Stomach (tissue), 9 donors: Measurements from ENCODE around the gene POM121L2. TPM values are rescaled to one million over a fixed set of nuclear protein-coding genes. Genes with fewer than 3 reads are reported as not detected.

ENCODE experiments used
- DNase-seq, 2 donors: peaks; one replicate each; pipeline versions ENCODE4 v3.0.0 to v3.0.0-alpha.2; 2013 to 2019
- H3K27ac ChIP-seq, 5 donors: fragments of 200-600 bp in 4 of 5; sonication (generic) in 4 of 5; one replicate each; pipeline ENCODE4 v1.5.1; 2013 to 2019; ENCODE audit warnings: mild to moderate bottlenecking in 1 of 5, moderate library complexity in 1 of 5
- H3K27me3 ChIP-seq, 3 donors: fragments of 200-600 bp; sonication (generic); one replicate each; pipeline ENCODE4 v1.5.1; 2017 to 2019; ENCODE audit warnings: mixed run types in 1 of 3
- H3K36me3 ChIP-seq, 4 donors: fragments of 200-600 bp; sonication (generic); 1 replicate in 3 of 4; 2 replicates in 1 of 4; pipeline ENCODE4 v1.5.1; 2016 to 2019
- H3K4me1 ChIP-seq, 4 donors: fragments of 200-600 bp; sonication (generic); one replicate each; pipeline ENCODE4 v1.5.1; 2016 to 2019
- H3K4me3 ChIP-seq, 4 donors: fragments of 200-600 bp; sonication (generic) in 3 of 4; one replicate each; pipeline ENCODE4 v1.5.1; 2016 to 2019; ENCODE audit warnings: mild to moderate bottlenecking in 1 of 4
- H3K9me3 ChIP-seq, 4 donors: fragments of 200-600 bp; sonication (generic); one replicate each; pipeline ENCODE4 v1.5.1; 2016 to 2019
- CTCF ChIP-seq, 7 experiments: fragments of 450-650 bp in 4 of 7; fragments of 200-600 bp in 3 of 7; sonication (generic) in 3 of 7; IDR thresholded peaks; one replicate each; pipeline ENCODE4 v1.5.1; 2016 to 2019; ENCODE audit warnings: antibody characterized with exemption in 7 of 7, control low read depth in 2 of 7, mild to moderate bottlenecking in 1 of 7
- EP300 ChIP-seq: sonication (generic); formaldehyde crosslinking; IDR thresholded peaks from one replicate; pipeline ENCODE4 v1.6.1; 2017; ENCODE audit warnings: antibody characterized with exemption
- POLR2A ChIP-seq, 4 donors: fragments of 450-650 bp; IDR thresholded peaks; one replicate each; pipeline ENCODE4 v1.6.1; 2016; ENCODE audit warnings: antibody characterized with exemption in 4 of 4, control low read depth in 2 of 4, mild to moderate bottlenecking in 1 of 4, moderate library complexity in 1 of 4
- POLR2AphosphoS5 ChIP-seq, 3 donors: sonication (generic); formaldehyde crosslinking; IDR thresholded peaks; one replicate each; pipeline ENCODE4 v1.6.1; 2016; ENCODE audit warnings: antibody characterized with exemption in 3 of 3
- WGBS, 5 donors: extraction: QIAGEN DNeasy Blood & Tissue Kit in 3 of 5; methylation state at CpG; one replicate each; pipeline versions ENCODE4 v1.1.5 to v1.1.7; 2013 to 2018; 5-methylcytosine and 5-hydroxymethylcytosine counted together
- intact Hi-C: fragments of 100-400 bp; cut with DNase I; formaldehyde crosslinking; loops from one replicate; pipeline ENCODE4 v1.15.1; 2023; ENCODE audit warnings: low total_unique reads
- polyA plus RNA-seq, 3 donors: library from polyadenylated mRNA; stranded (reverse); fragments of 200-250 nt; gene quantifications; one replicate each; pipeline ENCODE4 v1.2.3, GENCODE V29; 2013
- total RNA-seq, 5 donors: library from RNA; depleted of rRNA; stranded (reverse); fragments of >200 nt; gene quantifications; one replicate each; pipeline versions ENCODE4 v1.1.0 to v1.2.3, GENCODE V29; 2014 to 2016
- donor health status: healthy with polysubstance abuse.
- donor health status: Bipolar disorder and iron deficiency.
- donor health status: healthy.

The POM121L2 gene
- total and polyA plus RNA-seq, 8 donors, result not detected

DNA sequence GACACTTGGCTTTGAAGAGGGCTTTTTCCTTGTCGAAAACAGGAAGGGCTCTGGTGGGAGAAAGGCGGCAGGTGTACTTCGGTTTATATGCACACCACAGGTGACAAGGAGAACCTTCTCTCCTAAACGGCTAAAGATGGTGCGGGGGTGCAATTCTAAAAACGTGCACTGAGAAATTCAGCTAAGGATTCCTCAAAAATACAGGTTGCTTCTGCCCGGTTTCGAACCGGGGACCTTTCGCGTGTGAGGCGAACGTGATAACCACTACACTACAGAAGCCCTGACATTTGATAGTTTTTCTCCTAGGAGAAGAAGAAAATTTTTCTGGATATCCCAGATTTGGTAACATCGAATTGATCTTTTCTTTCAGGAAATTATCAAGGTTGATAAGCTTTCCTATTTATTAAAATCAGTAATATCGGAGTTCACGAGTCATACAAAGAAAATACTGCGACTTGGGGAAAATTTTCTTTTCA lies 32.0 kb downstream of the POM121L2 start:
- intact Hi-C loops, result no loop called here
- Histone ChIP-seq H3K4me1 (peaks cover 0 to 10% (median 4%) of the 10 kb centered on the region in 4 donors), H3K4me3 (peak overlapping the region in 1 of 4 donors; percentile 7), H3K27me3 (peaks cover 10 to 100% (median 85%) of the 10 kb centered on the region in 3 donors), H3K9me3 (peaks cover 0 to 54% (median 38%) of the 10 kb centered on the region in 4 donors), H3K36me3 (no peaks in the 10 kb centered on the region), H3K27ac (no peak overlapping the region)
- WGBS, 5 donors, result 3 to 6% (median 5%) methylated on average over 17 of the region's 17 CpGs
- DNase-seq, result peak in 1 of 2 donors; percentile 45
- TF ChIP-seq CTCF (IDR thresholded peaks at IDR 0.05) (no peak), EP300 (no peak), POLR2A (IDR thresholded peaks at IDR 0.05) (no peak), POLR2AphosphoS5 (IDR thresholded peaks at IDR 0.05) (no peak)

DNA sequence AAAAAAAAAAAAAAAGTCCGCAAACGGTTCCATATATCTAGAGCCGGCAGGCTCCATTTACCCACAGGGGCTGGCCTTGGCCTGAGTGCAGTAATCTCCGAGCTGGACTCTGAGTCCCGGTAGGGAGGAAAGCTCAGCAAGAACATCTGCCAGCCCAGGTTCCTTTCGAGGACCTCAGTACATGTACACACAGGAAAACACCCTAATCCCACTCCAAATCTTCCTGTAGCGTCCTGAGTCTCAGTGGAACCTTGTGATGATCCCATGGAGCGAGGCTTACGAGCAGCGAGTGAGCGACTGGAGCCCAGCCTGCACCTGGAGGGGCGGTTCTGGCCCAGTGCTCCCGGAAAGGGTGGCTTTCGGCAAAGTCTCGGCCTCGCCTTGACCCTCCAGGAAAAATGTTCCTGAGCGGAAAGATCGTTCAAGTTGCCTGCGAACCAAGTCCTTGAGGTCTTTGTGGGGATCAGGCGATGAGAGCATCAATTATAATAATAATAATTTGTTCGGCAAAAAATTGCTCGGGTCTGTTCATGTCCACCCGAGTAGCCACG lies 32.5 kb downstream of the POM121L2 start:
- Histone ChIP-seq H3K36me3 (no peaks in the 10 kb centered on the region), H3K4me1 (peaks cover 0 to 10% (median 4%) of the 10 kb centered on the region in 4 donors), H3K27ac (no peak overlapping the region), H3K9me3 (peaks cover 0 to 52% (median 36%) of the 10 kb centered on the region in 4 donors), H3K4me3 (peak overlapping the region in 1 of 4 donors; percentile 7), H3K27me3 (peaks cover 12 to 100% (median 85%) of the 10 kb centered on the region in 3 donors)
- 8 to 10% (median 10%) methylated on average over 16 to 24 of the region's 24 CpGs for WGBS, 5 donors
- no peak for DNase-seq
- intact Hi-C loops, result no loop called here
- TF ChIP-seq POLR2A (IDR thresholded peaks at IDR 0.05), result no peak
- TF ChIP-seq POLR2AphosphoS5 (IDR thresholded peaks at IDR 0.05), result no peak
- TF ChIP-seq CTCF (IDR thresholded peaks at IDR 0.05), result no peak
- TF ChIP-seq EP300, result no peak

DNA sequence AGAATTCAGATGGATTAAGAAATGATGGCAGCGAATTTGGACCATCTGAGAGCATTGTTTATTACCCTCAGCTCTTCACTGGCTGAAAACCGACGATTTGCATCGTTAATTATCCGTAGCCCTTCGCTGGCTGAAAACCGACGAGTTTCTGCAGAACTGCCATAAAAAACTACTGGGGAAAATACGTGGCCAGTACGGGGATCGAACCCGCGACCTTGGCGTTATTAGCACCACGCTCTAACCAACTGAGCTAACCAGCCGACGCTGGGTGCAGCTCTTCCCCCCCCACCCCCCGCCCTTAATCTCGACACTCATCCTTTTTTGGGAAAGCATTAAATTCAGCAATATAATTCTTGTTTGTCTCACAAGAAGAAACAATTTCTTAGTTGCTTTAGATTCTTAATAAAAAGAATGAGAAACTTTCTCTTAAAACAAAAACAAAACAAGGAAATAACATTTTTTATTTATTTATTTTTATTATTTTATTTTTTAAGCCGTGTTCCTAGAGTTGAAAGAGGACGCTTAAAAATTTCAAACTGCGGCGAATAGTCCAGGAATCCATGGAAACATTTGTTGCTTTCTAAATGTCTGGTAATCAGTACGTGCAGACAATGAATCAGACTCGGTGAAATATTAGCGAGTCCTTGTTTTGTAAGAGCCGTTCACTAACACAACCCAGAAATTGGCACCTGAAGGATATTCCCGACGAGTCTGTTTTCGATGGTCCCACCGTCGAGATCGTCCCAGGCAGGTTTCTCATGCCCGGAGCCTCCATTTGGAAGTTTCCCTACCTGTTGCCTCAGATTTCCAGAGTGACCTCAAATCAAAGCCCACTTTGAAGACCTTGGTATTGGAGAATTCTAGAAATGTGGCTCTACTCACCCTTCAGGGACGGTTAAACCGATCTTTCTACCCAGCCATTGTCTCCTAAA lies 36.8 kb downstream of the POM121L2 start:
- peaks cover 8 to 86% (median 64%) of the 10 kb centered on the region in 3 donors for H3K27me3 ChIP-seq
- WGBS, 5 donors, result 22 to 27% (median 23%) methylated on average over 36 of the region's 36 CpGs

More for the DNA sequence above, 36.8 kb downstream of the POM121L2 start:
- no peak overlapping the region for H3K4me3 ChIP-seq
- intact Hi-C loops, result no loop called here
- no peak for DNase-seq
- H3K36me3 ChIP-seq, result no peaks in the 10 kb centered on the region
- H3K4me1 ChIP-seq, result peaks cover 0 to 9% (median 4%) of the 10 kb centered on the region in 4 donors
- H3K27ac ChIP-seq, result no peak overlapping the region
- peaks cover 0 to 33% (median 14%) of the 10 kb centered on the region in 4 donors for H3K9me3 ChIP-seq
- no peak for TF ChIP-seq CTCF (IDR thresholded peaks at IDR 0.05)
- TF ChIP-seq POLR2AphosphoS5 (IDR thresholded peaks at IDR 0.05), result no peak
- no peak for TF ChIP-seq POLR2A (IDR thresholded peaks at IDR 0.05)
- TF ChIP-seq EP300, result no peak
